Muscle of back (tissue), 11 donors: ENCODE measurements around the gene EIF4EBP2. TPM values are rescaled to one million over a fixed set of nuclear protein-coding genes. Genes with fewer than 3 reads are reported as not detected.

ENCODE experiments used
- DNase-seq, 3 donors: peaks; one replicate each; pipeline versions ENCODE4 v3.0.0 to v3.0.0-alpha.2; 2013
- polyA plus RNA-seq, 10 donors: library from polyadenylated mRNA; unstranded; fragments of 120-200 nt; gene quantifications; one replicate each; pipeline ENCODE4 v1.2.1, GENCODE V29; 2013; ENCODE audit not compliant: insufficient read length in 10 of 10

EIF4EBP2 gene
- polyA plus RNA-seq, 10 donors = 47.3 to 77.6 (median 60.7) TPM

DNA sequence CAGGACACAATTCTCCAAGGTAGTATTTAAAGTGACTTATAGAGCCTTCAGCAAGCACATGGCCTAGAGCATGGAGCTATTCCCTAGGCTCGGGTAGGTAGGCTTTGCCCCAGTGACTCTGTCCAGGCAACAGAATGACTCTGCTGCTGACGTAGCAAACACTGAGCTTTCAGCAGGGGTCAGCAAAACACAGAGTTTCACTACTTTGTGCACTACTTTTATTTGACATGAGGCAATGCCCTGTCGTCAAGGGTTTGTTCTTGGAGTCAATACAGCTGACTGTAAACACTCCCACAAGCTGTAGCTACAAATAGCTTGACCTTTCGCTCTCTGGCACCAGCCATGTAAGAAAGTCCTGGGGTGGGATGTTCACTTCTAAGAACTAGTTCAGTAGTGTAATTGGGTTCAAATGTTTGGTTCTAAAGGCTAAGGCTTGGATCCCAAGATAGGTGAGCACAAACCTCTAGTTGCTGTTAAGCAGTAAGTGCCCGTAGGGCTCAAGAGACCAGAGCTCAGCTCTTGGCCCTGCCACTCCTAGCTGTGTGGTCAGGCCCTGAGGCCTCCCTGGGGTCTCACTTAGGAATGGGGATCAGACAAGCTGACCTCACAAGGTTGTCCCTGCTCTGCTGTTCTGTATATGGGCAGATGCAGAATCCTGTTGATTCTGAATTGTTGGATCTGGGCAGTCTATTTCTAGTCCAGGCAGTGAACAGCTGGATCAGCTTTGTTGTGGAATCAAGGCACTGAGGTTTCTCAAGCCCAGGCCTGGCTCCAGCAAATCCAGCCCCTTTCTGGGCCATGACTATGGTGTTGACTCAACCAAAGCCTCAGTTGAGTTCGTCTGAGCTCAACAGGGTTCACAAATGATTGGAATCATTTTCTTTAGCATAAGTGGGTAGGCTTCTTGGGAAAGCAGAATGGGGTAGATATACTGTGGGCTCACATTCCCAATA lies 26.8 kb downstream of the EIF4EBP2 start:
- peak; percentile 55 to 79 (median 61) for DNase-seq

DNA sequence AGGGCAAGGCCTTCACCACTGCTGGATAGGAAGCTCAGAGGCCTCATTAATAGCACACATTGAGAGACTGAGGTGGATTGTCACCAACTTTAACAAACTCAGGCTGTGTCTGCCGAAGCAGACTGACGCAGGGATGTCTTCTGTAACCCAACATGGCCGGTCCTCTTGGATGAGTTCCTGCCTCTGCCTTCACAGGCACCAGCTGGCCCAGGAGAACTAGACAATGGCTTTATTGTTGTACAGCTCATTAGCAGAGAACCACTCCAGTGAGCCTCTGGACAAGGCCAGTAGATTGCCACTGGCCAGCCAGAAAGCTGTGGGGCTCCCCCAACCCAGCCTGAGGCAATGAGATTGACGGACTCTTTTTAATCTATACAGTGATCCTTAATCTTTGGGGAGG lies 28.2 kb downstream of the EIF4EBP2 start:
- peak in 1 of 3 donors; percentile 52 for DNase-seq

DNA sequence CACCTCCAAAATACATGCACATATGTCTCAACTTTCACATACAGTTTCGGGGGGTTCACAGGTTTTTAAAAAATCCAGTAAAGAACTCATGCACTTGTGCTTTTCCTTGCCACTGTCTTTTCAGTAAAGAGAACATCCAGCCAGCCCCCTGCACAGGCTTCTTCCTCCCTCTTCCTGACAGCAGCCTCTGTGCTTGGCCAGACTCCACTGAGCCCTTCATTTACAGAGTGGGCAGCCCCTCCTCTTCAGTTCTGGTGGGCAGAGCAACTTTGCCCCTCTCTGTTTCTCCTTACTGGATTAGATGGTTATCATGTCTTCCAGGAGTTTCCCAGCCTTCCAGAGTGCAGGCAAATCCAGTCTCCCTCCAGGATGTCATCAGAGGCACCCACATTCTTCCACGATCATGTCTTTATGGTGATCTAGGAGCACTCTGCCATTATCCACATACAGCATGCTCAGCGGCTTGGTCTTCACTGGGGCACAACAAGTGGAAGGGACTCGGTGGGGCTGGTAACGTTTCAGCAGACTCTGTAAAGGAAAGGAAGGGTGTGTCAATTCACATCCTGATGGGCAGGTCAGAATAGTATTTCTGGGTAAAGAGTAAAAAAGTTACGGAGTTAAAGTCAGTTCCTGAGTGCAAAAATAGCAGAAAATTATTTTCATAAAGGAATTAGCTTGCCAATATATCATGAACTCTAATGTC lies 28.8 kb downstream of the EIF4EBP2 start:
- DNase-seq = no peak

DNA sequence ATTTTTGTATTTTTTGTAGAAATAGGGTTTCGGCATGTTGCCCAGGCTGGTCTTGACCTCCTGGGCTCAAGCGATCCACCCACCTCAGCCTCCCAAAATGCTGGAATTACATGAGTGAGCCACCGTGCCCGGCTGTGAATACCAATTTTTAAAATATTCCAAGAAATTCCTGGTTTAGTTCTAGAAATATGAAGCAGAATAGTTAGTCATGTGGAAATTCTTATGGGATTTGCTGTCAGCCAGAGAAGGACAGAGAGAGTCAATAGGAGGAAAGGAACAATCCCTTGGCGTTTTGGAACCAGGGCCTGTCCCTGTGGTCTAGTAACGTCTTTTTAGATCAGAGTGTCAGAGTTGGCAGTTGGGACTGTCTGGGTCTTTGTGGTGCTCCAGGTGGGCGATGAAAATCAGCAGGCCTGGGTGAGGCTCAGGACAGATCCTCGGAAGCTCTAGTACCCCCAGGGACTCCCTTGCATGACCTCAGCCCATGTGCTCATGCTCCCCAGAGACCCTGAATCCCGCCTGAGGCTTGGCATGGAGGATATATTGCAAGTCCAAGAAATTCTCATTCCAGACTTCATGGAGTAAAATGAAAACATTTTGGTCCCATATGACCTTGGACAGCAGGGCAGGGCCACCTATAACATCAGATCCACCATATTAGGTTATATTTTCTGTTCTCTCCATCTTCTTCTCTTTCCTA lies 29.8 kb downstream of the EIF4EBP2 start:
- no peak for DNase-seq

DNA sequence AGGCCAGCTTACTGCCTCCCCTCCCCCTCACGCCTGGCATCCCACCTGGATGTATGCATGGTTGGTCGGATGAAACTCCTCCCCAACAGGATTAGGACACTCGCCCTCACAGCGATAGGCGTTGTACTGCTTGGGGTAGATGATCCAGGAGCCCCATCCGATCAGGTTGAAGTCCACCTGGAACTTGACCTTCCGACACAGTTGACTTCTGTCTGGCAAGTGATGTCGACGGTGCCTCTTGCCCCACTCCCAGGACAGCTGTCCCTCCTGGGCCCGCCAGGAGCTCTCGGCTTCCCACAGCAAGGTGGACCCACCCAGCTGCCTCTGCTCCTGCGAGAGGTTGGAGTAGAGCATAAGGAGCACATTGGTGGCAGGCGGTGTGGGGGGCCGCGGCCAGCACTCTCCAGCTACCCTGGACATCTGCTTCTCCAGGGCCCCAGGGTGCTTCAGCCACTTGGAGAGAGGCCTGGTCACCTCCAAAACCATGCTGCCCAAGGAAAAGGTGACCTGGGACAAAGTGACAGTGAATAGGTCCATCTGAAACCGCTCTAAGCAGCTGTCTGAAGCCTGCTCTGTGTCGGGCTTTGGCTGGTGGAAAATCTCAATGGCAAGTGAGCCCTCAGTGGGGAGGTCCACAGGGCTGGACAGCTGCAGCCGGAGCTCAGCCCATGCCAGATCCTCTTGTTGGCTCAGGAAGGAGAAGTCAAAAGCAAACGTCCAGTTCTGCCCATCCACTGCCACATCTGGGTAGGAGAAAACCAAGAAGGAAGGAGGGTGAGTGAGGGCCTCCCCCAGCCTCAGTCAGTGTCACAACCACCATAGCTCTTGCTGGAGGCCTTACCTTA lies 31.5 kb downstream of the EIF4EBP2 start:
- DNase-seq = no peak

DNA sequence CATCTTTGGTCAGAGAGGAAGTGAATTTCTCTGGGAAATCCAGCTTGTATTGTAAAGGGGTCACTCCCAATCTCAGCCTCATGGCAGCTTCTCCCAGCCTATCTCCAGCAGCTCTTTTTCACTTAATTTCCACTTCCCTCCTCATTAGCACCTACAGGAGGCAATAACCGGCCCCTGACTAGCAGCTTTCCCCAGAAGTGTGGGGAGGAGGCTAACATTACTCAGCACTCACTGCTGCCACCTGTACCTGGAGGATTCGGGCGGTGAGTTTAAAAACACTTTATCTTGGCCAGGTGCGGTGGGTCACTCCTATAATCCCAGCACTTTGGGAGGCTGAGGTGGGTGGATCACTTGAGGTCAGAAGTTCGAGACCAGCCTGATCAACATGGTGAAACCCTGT lies 33.8 kb downstream of the EIF4EBP2 start:
- DNase-seq = no peak

DNA sequence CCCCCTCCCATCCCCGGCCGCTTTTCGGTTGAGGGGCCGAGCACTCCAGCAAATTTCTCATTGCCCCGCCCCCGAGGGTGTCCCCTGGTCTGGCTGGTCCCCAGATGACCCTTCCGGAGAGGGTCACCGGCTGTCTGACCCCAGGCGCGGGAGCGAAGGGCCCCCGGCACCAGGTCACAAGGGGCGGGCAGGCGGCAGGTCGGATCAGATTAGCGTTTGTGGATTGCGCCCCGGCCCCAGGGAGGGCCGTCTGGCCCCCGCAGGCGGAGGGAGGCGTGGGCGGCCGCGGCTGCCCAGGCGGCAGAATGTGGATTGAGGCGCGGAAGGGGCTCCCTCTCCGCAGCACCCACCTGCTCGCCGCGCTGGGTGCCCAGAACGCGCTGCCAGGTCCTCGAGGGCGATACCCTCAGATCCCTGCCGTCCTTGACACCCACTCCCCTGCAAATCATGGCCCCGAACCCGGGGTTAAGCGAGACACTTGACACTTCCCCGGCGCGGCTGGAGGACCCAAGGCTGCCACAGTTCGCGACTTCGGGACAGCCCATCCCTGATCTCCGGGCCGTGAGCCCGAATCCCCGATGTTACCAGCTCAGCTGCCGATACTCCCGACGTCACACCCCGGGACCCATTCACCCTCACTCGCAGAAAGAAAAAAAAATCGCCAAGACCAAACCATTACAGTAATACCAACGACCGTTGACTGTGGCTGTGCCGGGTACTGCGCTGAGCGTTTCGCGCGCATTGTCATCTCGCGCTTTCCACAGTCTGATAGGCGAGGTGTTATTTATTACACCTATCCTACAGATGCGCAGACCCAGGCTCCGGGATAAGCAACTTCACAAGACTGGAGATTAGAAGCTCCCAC lies 36.6 kb downstream of the EIF4EBP2 start:
- no peak for DNase-seq

DNA sequence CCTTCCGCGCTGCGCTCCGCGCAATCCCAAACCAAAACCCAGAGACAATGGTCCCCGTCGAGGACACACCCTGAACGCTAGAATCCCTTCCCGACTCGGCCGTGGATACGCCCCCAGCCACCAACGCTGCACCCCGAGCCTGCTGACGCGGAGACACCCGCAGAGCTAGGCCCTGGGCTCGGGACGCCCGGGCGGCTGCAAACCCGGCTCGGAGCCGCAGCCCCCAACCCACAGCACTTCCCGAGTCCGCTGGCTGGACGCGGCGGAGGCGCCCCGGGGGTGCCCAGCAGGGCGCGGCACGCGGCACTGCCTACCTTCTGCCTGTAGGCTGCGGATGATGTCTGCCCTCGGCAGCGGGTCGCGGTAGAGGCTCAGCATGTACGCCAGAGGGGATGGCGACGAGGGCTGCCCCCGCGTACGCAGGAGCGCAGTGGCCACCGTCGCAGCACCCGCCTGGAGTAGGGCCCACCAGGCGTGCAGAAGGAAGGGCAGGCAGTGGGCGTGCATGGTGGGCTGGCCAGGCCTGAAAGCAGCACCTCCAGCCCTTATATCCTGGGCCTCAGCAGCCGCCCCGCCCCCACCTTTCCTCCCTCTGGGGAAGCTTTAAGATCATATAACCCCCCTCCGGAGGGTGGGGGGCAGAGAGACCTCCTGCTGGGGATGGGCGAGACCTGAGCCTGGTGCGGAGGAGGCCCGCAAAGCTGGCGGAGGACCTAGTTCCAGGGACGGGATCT lies 37.4 kb downstream of the EIF4EBP2 start, which contains the start of gene NODAL:
Gene NODAL, minus strand, starts transcription at position 521 of the 734 bp plus-strand sequence. Its CDS starts 14 bp downstream, at position 507.
- no peak for DNase-seq

DNA sequence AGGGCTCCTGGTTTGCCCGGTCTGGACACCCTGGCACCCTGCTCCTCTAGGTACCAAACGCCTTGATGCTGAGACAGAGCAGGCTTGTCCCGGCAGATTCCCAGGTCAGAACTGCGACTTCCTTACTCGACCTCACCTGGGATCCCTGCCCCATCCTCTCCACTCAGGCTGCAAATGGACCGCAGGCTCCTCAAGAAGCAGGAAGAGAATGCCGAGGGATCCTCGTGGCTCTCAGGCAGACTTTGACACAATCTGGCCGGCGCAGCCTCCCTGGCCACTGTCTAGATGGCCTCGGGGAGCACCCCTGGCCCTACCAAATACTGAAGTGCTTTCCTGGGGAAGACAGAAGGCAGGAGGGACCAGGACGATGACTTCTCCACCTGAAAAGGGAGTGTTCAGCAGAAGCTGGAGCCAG lies 38.0 kb downstream of the EIF4EBP2 start:
- no peak for DNase-seq

DNA sequence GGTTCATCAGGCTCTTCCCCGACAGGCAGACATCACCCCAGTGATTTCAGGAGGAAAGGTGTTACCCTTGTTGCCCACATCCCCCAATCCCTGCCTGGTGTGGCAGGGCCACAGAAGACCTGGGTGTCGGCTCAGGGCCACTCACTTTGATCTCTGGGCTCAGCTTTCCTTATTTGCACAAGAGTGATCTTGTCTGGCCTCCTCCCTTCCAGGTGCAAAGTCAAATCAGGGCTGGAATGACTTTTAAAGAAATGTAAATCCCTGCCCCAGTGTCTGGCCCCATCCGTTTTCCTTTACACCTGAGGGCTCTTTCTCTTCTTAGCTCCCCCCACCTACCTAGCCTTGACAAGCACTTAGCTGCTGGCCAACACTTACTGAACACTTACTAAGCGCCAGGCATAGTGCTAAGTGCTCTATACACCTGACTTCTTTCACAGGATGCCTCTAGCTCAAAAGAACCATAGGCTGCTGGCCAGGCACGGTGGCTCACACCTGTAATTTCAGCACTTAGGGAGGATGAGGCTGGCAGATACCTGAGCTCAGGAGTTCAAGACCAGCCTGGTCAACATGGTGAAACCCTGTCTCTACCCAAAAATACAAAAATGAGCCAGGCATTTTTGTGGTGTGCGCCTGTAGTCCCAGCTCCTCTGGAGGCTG lies 38.5 kb downstream of the EIF4EBP2 start:
- no peak for DNase-seq

DNA sequence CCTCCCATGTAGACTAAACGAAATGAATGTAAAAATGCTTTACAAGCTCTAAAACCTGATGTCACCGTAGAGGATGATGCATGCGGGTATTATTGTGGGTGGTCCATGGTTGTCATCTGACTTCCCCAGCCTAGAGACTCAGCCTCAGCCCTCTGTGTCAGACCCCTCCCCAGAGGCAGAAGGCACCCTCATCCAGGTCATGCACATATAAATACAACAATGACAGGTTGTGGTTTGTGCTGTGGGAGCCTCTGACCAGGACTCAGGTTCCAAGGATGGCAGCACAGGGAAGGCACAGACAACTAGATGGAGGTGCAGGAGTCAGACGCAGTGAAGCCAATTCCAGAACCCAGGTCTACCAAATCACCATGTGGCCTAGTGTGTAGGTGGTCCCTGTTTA lies 40.8 kb downstream of the EIF4EBP2 start:
- no peak for DNase-seq

DNA sequence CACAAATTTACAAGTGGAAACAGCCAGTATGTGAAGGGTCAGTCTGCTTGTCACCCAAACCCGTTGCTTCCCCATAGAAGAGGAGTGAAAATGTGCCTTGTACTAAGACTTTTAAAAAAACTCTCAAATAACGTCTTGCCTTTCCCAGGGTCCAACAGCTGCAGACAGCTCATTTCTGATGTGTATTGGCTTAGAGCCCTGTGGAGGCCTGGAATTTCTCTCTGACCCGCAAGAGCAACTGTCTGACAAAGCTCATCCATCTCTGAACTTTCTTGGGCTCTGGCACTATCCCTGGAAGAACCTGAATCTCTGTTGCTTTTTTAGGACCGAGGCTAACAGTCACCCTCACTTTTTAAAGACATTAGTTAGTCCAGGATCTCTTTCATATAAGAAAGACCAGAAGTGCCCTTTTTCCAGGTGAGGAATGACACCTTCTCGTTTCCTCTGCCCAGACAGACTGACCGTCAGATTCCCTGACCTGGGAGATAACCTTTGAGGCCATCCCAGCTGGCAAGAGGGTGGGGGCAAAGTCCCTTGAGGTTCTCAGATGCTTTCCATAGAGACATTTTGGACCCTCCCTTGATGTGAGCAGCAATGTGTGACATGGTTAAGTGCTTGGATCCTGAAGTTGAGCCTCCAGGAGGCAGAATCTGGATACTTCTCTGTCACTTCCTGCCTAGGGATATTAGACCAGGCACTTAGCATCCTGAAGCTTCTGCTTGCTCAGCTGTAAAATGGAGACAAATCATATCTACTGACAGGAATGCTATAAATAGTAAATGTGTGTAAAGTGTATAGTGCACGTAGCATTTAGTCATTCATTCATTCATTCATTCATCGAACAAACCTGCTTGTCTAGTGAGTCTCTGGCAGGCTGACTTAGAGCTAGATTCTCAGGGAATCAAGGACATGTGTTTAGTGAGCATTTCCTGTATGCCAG lies 42.0 kb downstream of the EIF4EBP2 start:
- peak; percentile 68 to 80 (median 74) for DNase-seq

DNA sequence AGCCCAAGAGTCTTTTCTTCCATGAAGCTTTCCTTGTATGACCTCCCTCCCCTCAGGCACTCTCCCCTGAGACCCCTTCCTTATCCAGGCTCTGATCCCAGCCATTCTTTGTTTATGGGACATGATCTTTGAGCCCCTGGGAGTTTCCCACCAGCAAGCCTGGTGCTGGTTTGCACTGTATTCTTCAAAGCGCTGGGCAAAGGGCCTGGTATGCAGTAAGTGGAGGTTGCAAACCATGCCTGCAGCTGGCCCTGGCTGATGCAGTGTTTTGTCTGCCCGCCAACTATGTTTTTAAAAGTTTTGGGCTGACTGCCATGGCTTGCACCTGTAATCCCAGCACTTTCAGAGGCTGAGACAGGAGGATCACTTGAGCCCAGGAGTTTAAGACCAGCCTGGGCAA lies 44.3 kb downstream of the EIF4EBP2 start:
- DNase-seq = no peak

DNA sequence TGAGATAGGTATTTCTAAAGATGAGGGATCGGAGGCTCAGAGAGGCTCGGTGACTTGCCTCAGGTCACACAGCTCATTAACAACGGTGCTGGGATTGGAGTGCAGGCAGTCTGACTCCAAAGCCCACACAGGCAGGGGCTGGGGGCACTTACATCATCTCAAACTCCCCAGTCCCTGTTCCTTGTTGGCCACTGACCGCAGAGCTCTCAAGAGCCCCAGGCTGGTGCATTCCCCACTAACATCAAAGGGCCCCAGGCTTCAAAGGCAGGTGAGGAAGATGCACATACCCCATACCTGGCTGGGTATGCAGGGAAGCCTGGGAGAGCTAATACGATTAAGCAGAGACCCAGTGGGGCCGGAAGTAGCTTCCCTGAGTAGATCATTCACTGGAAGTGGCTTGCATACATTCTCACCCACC lies 51.3 kb downstream of the EIF4EBP2 start:
- no peak for DNase-seq

DNA sequence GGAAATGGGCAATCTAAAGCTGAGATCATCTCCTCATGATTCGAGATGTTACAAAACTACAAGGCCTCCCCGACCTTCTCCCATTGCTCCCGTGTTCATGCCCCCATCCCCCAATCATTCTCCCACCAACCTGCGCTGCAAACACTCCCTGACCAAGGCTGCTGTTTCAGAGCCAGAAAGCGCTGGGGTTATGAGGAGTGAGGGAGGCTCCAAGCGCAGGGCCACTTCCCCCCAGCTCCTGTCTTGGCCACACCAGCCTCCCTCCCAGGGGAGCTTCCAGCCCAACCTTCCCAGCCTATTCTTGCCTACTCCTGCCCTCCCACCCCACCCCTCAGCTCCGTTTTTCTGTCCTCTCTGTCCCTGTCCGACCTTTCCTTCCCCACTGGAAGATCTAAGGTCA lies 52.2 kb downstream of the EIF4EBP2 start:
- DNase-seq = no peak

DNA sequence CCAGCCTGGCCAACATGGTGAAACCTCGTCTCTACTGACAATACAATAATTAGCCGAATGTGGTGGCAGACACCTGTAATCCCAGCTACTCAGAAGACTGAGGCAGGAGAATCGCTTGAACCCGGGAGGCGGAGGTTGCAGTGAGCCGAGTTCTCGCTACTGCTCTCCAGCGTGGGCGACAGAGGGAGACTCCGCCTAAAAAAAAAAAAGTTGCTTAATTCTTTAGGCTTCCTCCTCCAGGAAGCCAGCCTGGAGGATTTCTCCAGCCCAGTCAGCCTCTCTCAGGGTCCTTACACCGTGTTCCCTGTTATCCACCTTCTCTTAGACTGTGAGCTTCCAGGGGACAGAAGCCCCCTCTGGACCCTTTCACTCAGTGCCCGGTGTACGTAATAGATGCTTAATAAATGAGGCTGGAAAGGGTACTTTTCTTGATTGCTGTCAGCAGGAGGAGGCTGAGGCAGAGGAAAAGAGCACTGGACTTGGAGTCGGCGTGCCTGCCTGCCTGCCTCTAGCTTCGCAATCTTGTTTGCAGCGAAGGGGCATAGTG lies 53.9 kb downstream of the EIF4EBP2 start:
- DNase-seq = no peak

DNA sequence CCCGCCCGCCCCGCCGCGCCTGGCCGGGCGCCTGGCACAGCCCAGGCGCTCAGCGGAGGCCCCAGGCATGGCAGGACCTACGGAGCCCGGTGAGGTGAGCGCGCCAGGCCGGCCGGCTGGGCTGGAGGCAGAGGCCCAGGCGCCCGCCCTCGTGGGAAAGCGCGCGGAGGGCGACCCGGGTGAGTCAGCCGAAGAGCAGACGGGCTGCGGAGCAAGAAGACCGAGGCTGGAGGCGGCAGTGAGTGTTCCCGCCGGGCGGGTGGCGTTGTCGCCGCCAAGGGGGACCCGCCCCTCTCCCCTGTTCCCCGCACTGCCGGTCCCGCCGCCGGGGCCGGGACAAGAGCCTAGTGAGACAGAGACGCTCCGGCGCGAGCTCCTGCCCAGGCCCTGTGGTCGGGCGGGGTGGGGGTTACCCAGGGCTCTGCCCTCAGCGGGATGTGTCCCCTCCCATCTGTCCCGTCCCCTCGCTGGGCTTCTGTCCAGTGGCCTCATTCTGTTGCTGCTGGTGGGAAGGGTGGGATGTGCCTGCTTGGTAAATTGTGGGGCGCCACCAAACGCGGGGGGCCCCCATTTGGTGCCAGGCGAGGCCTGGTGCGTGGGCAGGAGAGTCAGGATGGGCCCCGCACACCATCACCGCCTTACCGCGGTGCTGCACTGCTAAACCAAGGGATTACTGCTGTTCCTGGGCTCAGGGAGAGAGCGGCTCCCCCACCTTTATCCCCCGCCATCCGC lies 54.5 kb downstream of the EIF4EBP2 start:
- DNase-seq = peak in 1 of 3 donors; percentile 74
